Measurements from ENCODE around the gene TSHZ2.

- TF ChIP-seq CTCF (IDR thresholded peaks at IDR 0.05) (no peak), POLR2AphosphoS5 (IDR thresholded peaks at IDR 0.05) (peak in 1 of 3 donors; percentile 46)
Observed at GRCh38 chr20:53142225-53143127, 170.3 kb downstream of the TSHZ2 start.

All from breast epithelium (tissue), 3 donors.